PC-9 (cell line): ENCODE data around the gene LOC101059915.

Experiments
- EZH2 ChIP-seq: fragments of 200-600 bp; sonication (generic); IDR thresholded peaks from 2 replicates; pipeline ENCODE4 v1.8.0; 2017; ENCODE audit warnings: antibody characterized with exemption, low read depth
- TF ChIP-seq, protein P1 (sequence below): fragments of 200-600 bp; sonication (generic); conservative IDR thresholded peaks from 2 replicates; pipeline ENCODE4 v1.6.1; 2017; ENCODE audit warnings: mixed run types, antibody characterized with exemption, mild to moderate bottlenecking, moderate library complexity

DNA sequence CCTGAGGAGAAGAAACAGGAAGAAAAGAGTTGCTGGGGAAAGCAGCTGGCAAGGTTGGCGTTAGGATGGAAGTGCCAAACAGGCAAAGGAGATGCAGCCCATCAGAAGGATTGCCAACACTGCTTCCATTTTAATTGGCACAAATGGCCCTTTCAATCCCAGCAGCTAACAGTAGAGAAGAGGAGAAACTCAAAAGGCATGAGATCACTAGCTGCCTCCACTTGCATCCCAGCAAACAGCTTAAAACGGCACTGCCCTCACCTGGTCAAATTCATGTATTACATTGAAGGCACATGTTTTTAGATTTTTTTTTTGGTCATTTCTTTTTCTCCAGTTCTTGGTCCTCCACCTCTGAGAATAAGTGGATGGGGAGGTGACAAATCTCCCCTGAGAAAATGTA lies 14.9 kb upstream of the LOC101059915 start:
- TF ChIP-seq, protein P1, sequence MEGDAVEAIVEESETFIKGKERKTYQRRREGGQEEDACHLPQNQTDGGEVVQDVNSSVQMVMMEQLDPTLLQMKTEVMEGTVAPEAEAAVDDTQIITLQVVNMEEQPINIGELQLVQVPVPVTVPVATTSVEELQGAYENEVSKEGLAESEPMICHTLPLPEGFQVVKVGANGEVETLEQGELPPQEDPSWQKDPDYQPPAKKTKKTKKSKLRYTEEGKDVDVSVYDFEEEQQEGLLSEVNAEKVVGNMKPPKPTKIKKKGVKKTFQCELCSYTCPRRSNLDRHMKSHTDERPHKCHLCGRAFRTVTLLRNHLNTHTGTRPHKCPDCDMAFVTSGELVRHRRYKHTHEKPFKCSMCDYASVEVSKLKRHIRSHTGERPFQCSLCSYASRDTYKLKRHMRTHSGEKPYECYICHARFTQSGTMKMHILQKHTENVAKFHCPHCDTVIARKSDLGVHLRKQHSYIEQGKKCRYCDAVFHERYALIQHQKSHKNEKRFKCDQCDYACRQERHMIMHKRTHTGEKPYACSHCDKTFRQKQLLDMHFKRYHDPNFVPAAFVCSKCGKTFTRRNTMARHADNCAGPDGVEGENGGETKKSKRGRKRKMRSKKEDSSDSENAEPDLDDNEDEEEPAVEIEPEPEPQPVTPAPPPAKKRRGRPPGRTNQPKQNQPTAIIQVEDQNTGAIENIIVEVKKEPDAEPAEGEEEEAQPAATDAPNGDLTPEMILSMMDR = peak; percentile 76
- TF ChIP-seq EZH2 = no peak
